Measurements from ENCODE around the gene OTOS.

The OTOS gene

DNA sequence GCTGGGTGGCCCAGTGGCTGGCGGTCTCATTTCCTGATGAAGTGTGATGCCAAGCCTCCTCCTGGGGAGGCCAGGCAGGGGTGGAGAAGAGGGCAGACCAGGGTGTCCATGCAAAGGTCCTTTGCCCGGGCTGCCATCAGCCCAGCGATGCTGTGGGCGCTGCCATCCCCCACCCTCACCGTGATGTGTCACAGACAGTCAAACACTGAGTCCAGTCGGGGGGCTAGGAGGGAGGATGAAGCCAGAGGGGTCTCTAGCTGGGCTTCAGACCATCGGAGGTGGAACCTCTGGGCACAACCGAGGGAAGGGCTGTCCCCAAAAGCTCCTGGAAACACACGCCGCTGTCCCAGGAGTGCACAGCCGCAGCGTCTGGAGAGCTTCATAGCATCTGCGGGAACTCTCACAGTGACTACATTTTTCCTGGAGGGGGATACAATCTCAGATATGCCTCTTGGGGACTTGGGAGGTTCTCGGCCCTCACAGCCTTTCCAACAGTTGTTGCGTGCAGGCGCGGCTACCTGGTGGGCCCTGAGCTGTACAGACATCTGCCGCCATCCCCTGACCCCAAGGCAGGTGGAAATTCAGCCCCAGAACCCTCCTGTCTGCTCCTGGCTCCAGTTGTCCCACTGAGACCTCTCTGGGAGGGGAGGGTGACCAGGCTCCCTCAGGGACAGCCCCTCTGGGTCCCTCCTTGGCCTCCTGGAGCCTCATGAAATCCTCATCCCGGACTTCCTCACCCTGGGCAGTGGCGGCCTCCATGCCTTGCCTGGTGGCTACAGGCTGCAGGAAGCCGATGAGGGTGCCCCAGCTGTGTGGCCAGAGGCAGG, 26.5 kb upstream of the OTOS start:
- no peak for DNase-seq

DNA sequence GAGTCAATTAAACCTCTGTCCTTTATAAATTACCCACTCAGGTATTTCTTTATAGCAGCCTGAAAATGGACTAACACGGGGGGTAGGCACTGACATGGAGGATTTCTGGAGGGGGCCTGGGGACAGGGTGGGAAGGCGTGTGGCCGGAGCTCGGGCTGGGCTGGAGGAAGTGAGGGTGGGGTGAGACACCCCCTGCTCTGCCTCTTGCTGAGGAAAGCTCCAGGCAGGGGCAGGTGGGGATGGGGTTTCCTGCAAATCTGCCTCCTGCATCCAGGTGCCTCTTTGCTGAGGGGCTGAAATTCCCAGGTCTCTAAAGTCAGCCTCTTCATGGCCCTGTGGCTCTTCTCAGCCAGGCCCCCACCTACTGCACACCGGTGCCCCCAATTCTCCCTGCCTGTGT, 25.7 kb upstream of the OTOS start:
- no peak for DNase-seq

GRCh38 chr2:240165661-240166060, 25.2 kb upstream of the OTOS start:
- no peak for DNase-seq

GRCh38 chr2:240165034-240165433, 24.6 kb upstream of the OTOS start:
- no peak for DNase-seq

DNA sequence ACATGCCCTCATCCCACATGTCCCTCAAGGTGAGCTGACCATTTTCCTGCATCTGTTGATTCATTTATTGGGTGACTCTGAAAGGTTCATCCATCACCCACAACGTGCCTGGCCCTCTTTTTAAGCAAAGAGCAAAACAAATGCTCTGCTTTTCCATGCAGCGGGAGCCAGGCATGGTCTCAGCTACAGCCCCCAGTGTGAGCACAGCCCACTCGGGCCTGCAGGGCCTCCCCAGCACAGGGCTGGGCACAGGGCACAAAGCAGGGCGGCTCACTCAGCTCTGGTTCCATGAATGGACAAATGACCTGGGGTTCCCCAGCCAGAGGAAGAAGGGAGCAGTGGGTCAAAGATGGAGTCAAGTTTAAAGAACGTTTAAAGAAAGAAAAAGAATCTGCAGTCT, 24.1 kb upstream of the OTOS start:
- DNase-seq, result no peak

- no peak for DNase-seq
These were observed 23.6 kb upstream of the OTOS start for GRCh38 chr2:240163844-240164574.

- no peak for DNase-seq
These were observed 22.7 kb upstream of the OTOS start for GRCh38 chr2:240162939-240163714.

DNA sequence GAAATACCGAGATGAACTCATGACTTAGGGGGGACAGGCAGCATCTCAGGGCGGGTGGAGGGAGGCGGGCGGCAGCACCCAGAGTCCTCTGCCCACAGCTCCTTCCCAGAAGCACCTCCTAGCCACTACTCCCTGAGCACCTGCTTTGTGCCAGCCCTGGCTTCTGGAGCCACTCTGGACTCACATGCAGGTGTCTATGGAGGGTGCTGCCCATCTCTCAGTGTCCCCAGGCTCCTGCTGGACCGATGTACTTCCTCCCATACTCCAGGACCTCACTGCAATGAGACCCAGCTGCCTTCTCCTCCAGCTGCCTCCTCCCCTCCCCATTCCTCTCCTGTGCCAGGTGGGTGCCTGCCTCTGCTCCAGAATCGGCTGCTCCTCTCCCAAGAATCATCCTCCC, 22.1 kb upstream of the OTOS start:
- DNase-seq, result no peak

- DNase-seq, result no peak
These were observed 21.6 kb upstream of the OTOS start for GRCh38 chr2:240162032-240162431.

- no peak for DNase-seq
These were observed 20.8 kb upstream of the OTOS start for GRCh38 chr2:240161087-240161750.

DNA sequence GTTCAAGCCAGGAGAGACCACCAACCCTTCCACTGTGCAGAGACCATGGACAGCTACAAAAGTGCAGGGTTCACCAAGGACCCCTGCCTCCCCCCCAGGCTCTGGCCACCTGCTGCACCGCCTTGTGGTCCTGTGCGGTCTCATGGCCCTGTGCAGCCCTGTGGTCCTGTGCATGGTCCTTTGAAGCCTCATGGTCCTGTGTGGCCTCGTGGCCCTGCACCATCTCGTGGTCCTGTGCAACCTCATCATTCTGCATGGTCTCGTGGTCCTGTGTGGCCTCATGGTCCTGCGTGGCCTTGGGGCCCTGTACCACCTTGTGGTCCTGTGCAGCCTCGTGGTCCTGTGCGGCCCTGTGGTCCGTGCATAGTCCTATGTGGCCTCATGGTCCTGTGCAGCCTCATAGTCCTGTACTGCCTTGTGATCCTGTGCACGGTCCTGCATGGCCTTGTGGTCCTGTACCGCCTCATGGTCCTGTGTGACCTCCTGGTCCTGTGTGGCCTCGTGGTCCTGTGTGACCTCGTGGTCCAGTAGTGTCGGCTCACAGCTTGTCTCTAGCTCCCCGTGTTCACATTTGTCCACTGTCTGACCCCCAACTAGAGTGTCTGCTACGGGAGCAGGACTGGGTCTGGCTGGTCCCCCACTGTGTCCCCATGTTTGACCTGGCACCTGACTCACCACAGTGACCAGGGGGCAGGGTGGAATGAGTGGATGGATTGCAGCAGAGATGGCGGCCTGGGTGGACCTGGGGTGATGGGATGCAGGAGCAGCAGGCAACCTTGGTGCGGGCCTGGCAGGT, 20.0 kb upstream of the OTOS start:
- no peak for DNase-seq

DNA sequence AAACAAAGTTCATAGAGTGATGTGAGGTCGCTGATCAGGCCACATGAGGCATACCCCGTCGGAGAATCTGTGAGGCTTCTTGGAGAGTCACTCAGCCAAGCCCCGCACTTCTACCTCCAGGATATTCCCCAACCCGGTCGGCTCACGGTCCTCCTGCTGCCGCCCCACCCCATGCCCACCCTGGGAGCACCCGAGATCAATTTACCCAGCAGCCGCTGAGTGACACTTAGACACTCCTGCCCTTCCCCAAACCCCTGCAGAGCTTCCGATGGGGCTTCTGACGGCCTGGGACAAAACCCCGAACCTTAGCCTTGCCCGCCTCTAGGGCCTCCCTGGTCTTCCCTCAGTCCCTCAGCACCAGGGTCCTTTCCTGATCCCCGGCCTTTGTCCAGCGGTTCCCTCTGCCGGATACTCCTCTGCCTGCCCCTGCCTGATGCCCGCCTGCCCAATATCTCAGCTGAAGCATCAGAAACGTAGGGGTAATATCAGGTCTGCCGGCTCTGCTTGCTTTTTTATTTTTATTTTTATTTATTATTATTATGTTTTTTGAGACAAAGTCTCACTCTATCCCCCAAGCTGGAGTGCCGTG, 18.9 kb upstream of the OTOS start:
- no peak for DNase-seq

- no peak for DNase-seq
These were observed 16.7 kb upstream of the OTOS start for GRCh38 chr2:240157147-240157470.

- no peak for DNase-seq
These were observed 16.1 kb upstream of the OTOS start for GRCh38 chr2:240156435-240157146.

GRCh38 chr2:240155745-240156390, 15.4 kb upstream of the OTOS start:
- no peak for DNase-seq

GRCh38 chr2:240155048-240155744, 14.7 kb upstream of the OTOS start:
- no peak for DNase-seq

DNA sequence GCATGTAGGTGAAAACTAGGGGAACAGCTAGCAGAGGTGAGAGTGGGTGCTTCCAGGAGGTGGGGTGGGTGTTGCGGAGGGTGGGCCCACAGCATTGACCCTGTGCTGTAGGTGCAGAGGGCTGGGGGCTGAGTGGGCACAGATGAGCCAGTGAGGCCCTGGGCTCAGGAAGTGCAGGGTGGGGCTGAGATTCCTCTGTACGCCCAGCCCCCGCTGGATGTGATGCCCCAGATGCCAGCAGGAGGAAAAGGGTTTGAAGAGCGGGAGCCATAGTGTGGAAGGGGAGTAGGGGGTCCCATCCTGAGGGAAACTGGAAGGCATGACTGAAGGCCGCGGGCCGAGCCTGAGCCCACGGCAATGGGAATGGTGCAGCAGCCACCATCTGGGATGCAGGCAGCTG, 14.1 kb upstream of the OTOS start:
- DNase-seq, result no peak

- DNase-seq, result no peak
These were observed 13.0 kb upstream of the OTOS start for GRCh38 chr2:240153418-240153817.

- no peak for DNase-seq
These were observed 11.1 kb upstream of the OTOS start for GRCh38 chr2:240151477-240152031.
